T47D (cell line): ENCODE results near the gene ISL1.

ENCODE experiments used
- DNase-seq, 2 experiments: peaks; one replicate each; pipeline versions ENCODE4 v3.0.0 to v3.0.0-alpha.2; 2011 to 2012; ENCODE audit warnings: low read depth in 1 of 2, low spot score in 1 of 2
- JUND ChIP-seq: IDR thresholded peaks from 2 replicates; pipeline ENCODE4 v1.6.1; 2012; ENCODE audit warnings: low read depth
- in situ Hi-C: cut with HindIII; loops from 2 replicates; pipeline ENCODE4 v1.10.0; 2016; ENCODE audit warnings: low sequenced_read_pairs, low pct_unique_long_range_greater_than_20kb

The ISL1 gene

GRCh38 chr5:51383131-51384121 lies at the start of gene ISL1:
ISL1 (plus strand) TSS chr5:51383448; CDS start chr5:51383672, 224 bp downstream.
- in situ Hi-C loops: no loop called here
- no peak for DNase-seq
- TF ChIP-seq JUND: no peak

- no peak for TF ChIP-seq JUND
- no peak for DNase-seq
- in situ Hi-C loops: no loop called here
These were observed 46.4 kb upstream of the ISL1 start for GRCh38 chr5:51336878-51337277.

GRCh38 chr5:51345106-51345505 lies 38.1 kb upstream of the ISL1 start:
- DNase-seq: no peak
- in situ Hi-C loops: no loop called here
- no peak for TF ChIP-seq JUND

GRCh38 chr5:51347157-51347556 lies 36.1 kb upstream of the ISL1 start:
- no peak for DNase-seq
- TF ChIP-seq JUND: no peak
- in situ Hi-C loops: no loop called here

GRCh38 chr5:51347704-51348103 lies 35.5 kb upstream of the ISL1 start:
- peak; percentile 13 to 32 for DNase-seq
- no peak for TF ChIP-seq JUND
- in situ Hi-C loops: no loop called here

- in situ Hi-C loops: no loop called here
- TF ChIP-seq JUND: no peak
- no peak for DNase-seq
These were observed 12.2 kb upstream of the ISL1 start for GRCh38 chr5:51371052-51371451.

GRCh38 chr5:51373880-51374523 lies 9.2 kb upstream of the ISL1 start:
- DNase-seq: no peak
- TF ChIP-seq JUND: no peak
- in situ Hi-C loops: no loop called here

- TF ChIP-seq JUND: no peak
- in situ Hi-C loops: no loop called here
These were observed 8.2 kb upstream of the ISL1 start for GRCh38 chr5:51375084-51375483.

GRCh38 chr5:51376509-51376908 lies 6.7 kb upstream of the ISL1 start:
- in situ Hi-C loops: no loop called here

More at GRCh38 chr5:51375084-51375483, 8.2 kb upstream of the ISL1 start:
- DNase-seq: no peak

GRCh38 chr5:51377151-51378060 lies 5.8 kb upstream of the ISL1 start:
- DNase-seq: no peak
- in situ Hi-C loops: no loop called here
- no peak for TF ChIP-seq JUND

More at GRCh38 chr5:51376509-51376908, 6.7 kb upstream of the ISL1 start:
- no peak for TF ChIP-seq JUND
- DNase-seq: no peak

GRCh38 chr5:51378061-51378409 lies 5.2 kb upstream of the ISL1 start:
- in situ Hi-C loops: no loop called here
- TF ChIP-seq JUND: no peak

More at GRCh38 chr5:51378061-51378409, 5.2 kb upstream of the ISL1 start:
- no peak for DNase-seq
